Neuronal stem cell (in vitro differentiated cells): Measurements from ENCODE around the gene GPRC5C.
"Not testable (repeated sequence)": the region's sequence is repeated elsewhere in the genome, so short reads cannot be mapped to it uniquely, and the experiment has no call there.

ENCODE experiments used
- DNase-seq: peaks from one replicate; pipeline ENCODE4 v3.0.0-alpha.2; 2013; ENCODE audit warnings: low spot score
- H2AFZ ChIP-seq: one replicate; pipeline ENCODE4 v1.6.1; 2013; ENCODE audit warnings: mild to moderate bottlenecking, low read length, inconsistent platforms
- H2AK5ac ChIP-seq: 2 replicates; pipeline ENCODE4 v1.6.1; 2013; ENCODE audit warnings: low read depth, mild to moderate bottlenecking, inconsistent platforms, low read length, moderate library complexity, mixed read lengths
- H2BK120ac ChIP-seq: 2 replicates; pipeline ENCODE4 v1.6.1; 2013; ENCODE audit warnings: low read depth, mild to moderate bottlenecking, inconsistent platforms, low read length, moderate library complexity, mixed read lengths
- H2BK12ac ChIP-seq: one replicate; pipeline ENCODE4 v1.6.1; 2013; ENCODE audit warnings: low read length, inconsistent platforms
- H2BK15ac ChIP-seq: 2 replicates; pipeline ENCODE4 v1.6.1; 2013; ENCODE audit warnings: mild to moderate bottlenecking, low read length, inconsistent platforms, mixed read lengths
- H2BK5ac ChIP-seq: one replicate; pipeline ENCODE4 v1.6.1; 2013; ENCODE audit warnings: inconsistent platforms, mild to moderate bottlenecking, low read length, moderate library complexity
- H3K14ac ChIP-seq: one replicate; pipeline ENCODE4 v1.6.1; 2013; ENCODE audit warnings: low read length, inconsistent platforms
- H3K18ac ChIP-seq: 2 replicates; pipeline ENCODE4 v1.6.1; 2013; ENCODE audit warnings: low read length, inconsistent platforms
- H3K23ac ChIP-seq: 2 replicates; pipeline ENCODE4 v1.6.1; 2013; ENCODE audit warnings: low read depth, mild to moderate bottlenecking, mixed read lengths, low read length, inconsistent platforms; ENCODE audit not compliant: poor library complexity
- H3K27ac ChIP-seq: replicated peaks from 3 replicates; pipeline ENCODE4 v1.5.1; 2013; ENCODE audit warnings: low read length, inconsistent platforms
- H3K27me3 ChIP-seq, 3 experiments: 2 replicates each; pipeline ENCODE4 v1.6.1; 2013; ENCODE audit warnings: low read length in 3 of 3, mild to moderate bottlenecking in 2 of 3, inconsistent platforms in 1 of 3, low read depth in 1 of 3, mixed read lengths in 1 of 3, moderate library complexity in 1 of 3; ENCODE audit not compliant: control insufficient read depth in 3 of 3, insufficient read depth in 3 of 3
- H3K36me3 ChIP-seq, 2 donors: replicated peaks in 1 of 2; 2 replicates each; pipeline ENCODE4 v1.6.1; 2013; ENCODE audit warnings: low read length in 2 of 2; ENCODE audit not compliant: control insufficient read depth in 2 of 2, insufficient read depth in 2 of 2
- H3K4ac ChIP-seq: 2 replicates; pipeline ENCODE4 v1.6.1; 2013; ENCODE audit warnings: inconsistent platforms, mild to moderate bottlenecking, low read length, moderate library complexity
- H3K4me1 ChIP-seq, 2 donors: 1 replicate in 1 of 2; 2 replicates in 1 of 2; pipeline ENCODE4 v1.6.1; 2013; ENCODE audit warnings: low read length in 2 of 2, low read depth in 1 of 2; ENCODE audit not compliant: control insufficient read depth in 2 of 2, insufficient read depth in 1 of 2
- H3K4me2 ChIP-seq: one replicate; pipeline ENCODE4 v1.6.1; 2013; ENCODE audit warnings: mild to moderate bottlenecking, low read length, inconsistent platforms; ENCODE audit not compliant: insufficient read depth, poor library complexity, severe bottlenecking
- H3K4me3 ChIP-seq, 2 donors: 2 replicates each; pipeline ENCODE4 v1.5.1; 2013; ENCODE audit warnings: low read length in 2 of 2, mild to moderate bottlenecking in 2 of 2, inconsistent platforms in 1 of 2, moderate library complexity in 1 of 2
- H3K79me1 ChIP-seq: one replicate; pipeline ENCODE4 v1.6.1; 2013; ENCODE audit warnings: low read depth, mild to moderate bottlenecking, inconsistent platforms, low read length, moderate library complexity
- H3K9ac ChIP-seq: one replicate; pipeline ENCODE4 v1.6.1; 2013; ENCODE audit warnings: mild to moderate bottlenecking, low read depth, low read length, inconsistent platforms; ENCODE audit not compliant: poor library complexity
- H3K9me3 ChIP-seq, 2 donors: replicated peaks in 1 of 2; 2 replicates each; pipeline versions ENCODE3 to v1.6.1; 2013; ENCODE audit warnings: low read length in 2 of 2, mild to moderate bottlenecking in 2 of 2, inconsistent platforms in 1 of 2, low read depth in 1 of 2, mixed read lengths in 1 of 2, moderate library complexity in 1 of 2; ENCODE audit not compliant: control insufficient read depth in 2 of 2, insufficient read depth in 1 of 2
- H4K8ac ChIP-seq: one replicate; pipeline ENCODE4 v1.6.1; 2013; ENCODE audit warnings: low read depth, mild to moderate bottlenecking, inconsistent platforms, low read length, moderate library complexity
- H4K91ac ChIP-seq: one replicate; pipeline ENCODE4 v1.6.1; 2013; ENCODE audit warnings: low read length, low read depth, mild to moderate bottlenecking, inconsistent platforms; ENCODE audit not compliant: poor library complexity
- WGBS, 2 donors: extraction: QIAGEN DNeasy Blood & Tissue Kit; methylation state at CpG; one replicate each; pipeline ENCODE4 v1.1.7; 2013; ENCODE audit warnings: missing lambda C conversion rate in 2 of 2, mixed read lengths in 1 of 2; ENCODE audit not compliant: insufficient read length in 2 of 2, insufficient replicate concordance in 1 of 2; ENCODE audit errors: extremely low coverage in 2 of 2; 5-methylcytosine and 5-hydroxymethylcytosine counted together

GPRC5C gene

DNA sequence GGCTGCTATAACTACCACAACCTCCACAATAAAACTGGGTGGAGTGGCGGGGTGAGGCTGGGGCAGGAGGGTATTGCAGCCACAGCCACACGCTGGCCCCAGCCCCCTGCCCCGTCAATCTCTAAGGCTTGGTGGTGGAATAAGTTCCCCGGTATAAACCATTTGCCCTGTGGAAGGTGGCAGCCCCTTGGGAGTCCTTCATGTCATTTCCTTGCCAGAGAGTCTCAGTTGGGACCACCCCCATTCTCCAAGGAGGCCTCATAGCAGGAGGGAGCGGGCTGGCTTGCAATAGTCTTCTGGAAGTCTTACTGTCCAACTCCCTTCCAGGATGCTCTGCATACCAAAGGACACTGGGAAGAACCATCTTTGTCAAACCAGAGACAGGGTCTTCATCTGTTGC, 54.0 kb downstream of the GPRC5C start:
- DNase-seq: no peak
- peaks cover 0 to 2% of the 10 kb centered on the region in 2 donors for H3K9me3 ChIP-seq
- no peak overlapping the region for H2AFZ ChIP-seq
- H2AK5ac ChIP-seq: no peak overlapping the region
- WGBS, 2 donors: no CpG with 5 or more reads among the region's 5 CpGs
- no peak overlapping the region for H3K4me3 ChIP-seq
- H4K91ac ChIP-seq: no peak overlapping the region
- no peaks in the 10 kb centered on the region for H3K36me3 ChIP-seq
- H3K23ac ChIP-seq: no peak overlapping the region
- H2BK120ac ChIP-seq: no peak overlapping the region
- H3K14ac ChIP-seq: no peak overlapping the region
- no peaks in the 10 kb centered on the region for H3K79me1 ChIP-seq
- H2BK15ac ChIP-seq: no peak overlapping the region
- H2BK5ac ChIP-seq: no peak overlapping the region
- no peak overlapping the region for H3K4ac ChIP-seq
- H3K27ac ChIP-seq: no peak overlapping the region
- H3K4me1 ChIP-seq: no peaks in the 10 kb centered on the region
- H4K8ac ChIP-seq: no peak overlapping the region
- no peak overlapping the region for H2BK12ac ChIP-seq
- H3K9ac ChIP-seq: no peak overlapping the region
- no peaks in the 10 kb centered on the region for H3K27me3 ChIP-seq
- H3K4me2 ChIP-seq: no peak overlapping the region
- H3K18ac ChIP-seq: no peak overlapping the region

DNA sequence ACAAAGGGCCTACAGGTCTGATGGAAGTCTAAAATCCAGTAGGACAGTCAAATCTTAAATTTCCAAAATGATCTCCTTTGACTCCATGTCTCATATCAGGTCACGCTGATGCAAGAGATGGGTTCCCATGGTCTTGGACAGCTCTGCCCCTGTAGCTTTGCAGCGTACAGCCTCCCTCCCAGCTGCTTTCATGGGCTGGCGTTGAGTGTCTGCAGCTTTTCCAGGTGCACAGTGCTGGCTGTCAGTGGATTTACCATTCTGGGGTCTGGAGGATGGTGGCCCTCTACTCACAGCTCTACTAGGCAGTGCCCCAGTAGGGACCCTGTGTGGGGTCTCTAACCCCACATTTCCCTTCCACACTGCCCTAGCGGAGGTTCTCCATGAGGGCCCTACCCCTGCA, 56.4 kb downstream of the GPRC5C start:
- H2BK15ac ChIP-seq, H2AFZ ChIP-seq, H3K36me3 ChIP-seq, H2BK12ac ChIP-seq, H2AK5ac ChIP-seq, H3K9me3 ChIP-seq, H3K4me3 ChIP-seq, DNase-seq, H3K9ac ChIP-seq, H3K4ac ChIP-seq, H3K23ac ChIP-seq, H3K4me1 ChIP-seq, H2BK5ac ChIP-seq, H3K14ac ChIP-seq, H3K18ac ChIP-seq, H3K27me3 ChIP-seq, H3K79me1 ChIP-seq, H3K4me2 ChIP-seq, H4K8ac ChIP-seq, H4K91ac ChIP-seq, H2BK120ac ChIP-seq, H3K27ac ChIP-seq: not testable (repeated sequence)
- WGBS, 2 donors: no CpG with 5 or more reads among the region's 4 CpGs

DNA sequence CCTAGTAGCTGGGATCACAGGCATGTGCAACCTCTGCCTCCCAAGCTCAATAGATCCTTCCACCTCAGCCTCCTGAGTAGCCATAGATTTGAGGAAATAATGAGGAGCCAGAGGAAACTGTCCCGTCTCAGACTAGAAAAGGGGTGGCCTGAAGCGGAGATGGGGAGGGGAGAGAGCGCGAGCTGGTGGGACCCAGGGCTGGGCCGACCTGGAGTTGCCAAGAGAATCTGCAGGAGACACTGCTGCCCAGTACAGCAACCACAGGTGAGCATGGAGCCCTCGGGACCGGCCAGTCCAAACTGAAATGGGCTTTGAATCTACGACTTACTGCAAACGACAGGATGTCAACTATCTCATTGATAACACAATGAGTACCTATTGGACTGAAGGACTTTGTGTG, 58.8 kb downstream of the GPRC5C start:
- Histone ChIP-seq H3K9ac (no peak overlapping the region), H3K14ac (no peak overlapping the region), H4K91ac (no peak overlapping the region), H3K36me3 (no peaks in the 10 kb centered on the region), H3K27me3 (no peaks in the 10 kb centered on the region), H3K79me1 (no peaks in the 10 kb centered on the region), H2BK120ac (no peak overlapping the region), H2AK5ac (no peak overlapping the region), H3K18ac (peak overlapping the region; percentile 57), H3K27ac (no peak overlapping the region), H2AFZ (no peak overlapping the region), H2BK5ac (no peak overlapping the region), H2BK15ac (no peak overlapping the region), H3K4me1 (no peaks in the 10 kb centered on the region), H3K9me3 (no peaks in the 10 kb centered on the region), H3K4ac (no peak overlapping the region), H2BK12ac (no peak overlapping the region), H3K23ac (no peak overlapping the region), H3K4me2 (peak overlapping the region; percentile 25), H3K4me3 (peak overlapping the region in 1 of 2 donors; percentile 2), H4K8ac (no peak overlapping the region)
- WGBS, 2 donors: no CpG with 5 or more reads among the region's 9 CpGs
- DNase-seq: no peak

DNA sequence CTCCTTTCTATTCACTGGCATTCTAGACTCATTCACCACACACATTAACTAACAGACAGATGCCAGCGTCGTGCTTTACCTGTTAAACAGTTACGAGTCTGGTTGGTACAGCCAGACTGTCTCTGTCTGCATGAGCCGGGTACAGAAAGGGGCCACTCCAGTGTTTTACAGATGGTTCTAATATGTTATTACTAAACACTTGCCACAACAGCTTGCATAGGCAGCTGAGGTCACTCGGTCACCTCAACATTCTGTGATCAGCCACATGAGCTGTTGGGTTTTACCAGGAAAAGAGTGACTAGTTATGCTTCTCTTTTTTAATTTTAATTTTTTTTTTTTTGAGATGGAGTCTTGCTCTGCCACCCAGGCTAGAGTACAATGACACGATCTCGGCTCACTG, 59.7 kb downstream of the GPRC5C start:
- H2AFZ ChIP-seq: no peak overlapping the region
- no peak for DNase-seq
- no peak overlapping the region for H3K14ac ChIP-seq
- no peaks in the 10 kb centered on the region for H3K36me3 ChIP-seq
- no peak overlapping the region for H2BK120ac ChIP-seq
- no peaks in the 10 kb centered on the region for H3K79me1 ChIP-seq
- no peak overlapping the region for H4K8ac ChIP-seq
- no peaks in the 10 kb centered on the region for H3K4me1 ChIP-seq
- WGBS, 2 donors: no CpG with 5 or more reads among the region's 7 CpGs
- H3K9me3 ChIP-seq: no peaks in the 10 kb centered on the region
- no peaks in the 10 kb centered on the region for H3K27me3 ChIP-seq
- no peak overlapping the region for H3K4ac ChIP-seq
- H2AK5ac ChIP-seq: no peak overlapping the region
- H2BK12ac ChIP-seq: no peak overlapping the region
- no peak overlapping the region for H3K23ac ChIP-seq
- no peak overlapping the region for H2BK15ac ChIP-seq
- no peak overlapping the region for H4K91ac ChIP-seq
- no peak overlapping the region for H2BK5ac ChIP-seq
- H3K4me2 ChIP-seq: no peak overlapping the region
- no peak overlapping the region for H3K4me3 ChIP-seq
- H3K9ac ChIP-seq: no peak overlapping the region
- H3K27ac ChIP-seq: no peak overlapping the region
- no peak overlapping the region for H3K18ac ChIP-seq
